Measurements from ENCODE around the gene DIAPH2. TPM values are rescaled to one million over a fixed set of nuclear protein-coding genes. Genes with fewer than 3 reads are reported as not detected.

Gene DIAPH2
- total RNA-seq, 1 donor from 2014 or later, result 9.8 TPM

DNA sequence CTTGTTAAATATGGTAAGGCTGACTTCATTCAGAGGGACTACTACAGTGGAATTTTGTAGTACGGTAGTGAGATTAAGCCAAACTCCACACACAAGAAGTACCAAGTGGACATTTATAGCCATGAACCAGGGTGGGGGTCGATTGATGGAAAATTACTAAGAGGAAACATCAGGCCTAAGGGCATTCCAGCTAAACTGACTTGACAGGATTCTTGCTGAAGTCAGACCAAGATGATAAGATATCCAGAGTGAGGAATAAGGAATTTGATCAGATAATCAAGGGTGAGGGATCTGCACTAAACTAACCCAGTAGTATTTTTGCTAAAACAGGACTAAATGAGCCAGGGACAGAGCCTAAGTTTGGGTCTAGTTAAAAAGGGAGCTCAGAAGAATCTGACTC lies 796.6 kb downstream of the DIAPH2 start:
- ATAC-seq, result no peak
- intact Hi-C loops (cut with micrococcal nuclease), result no loop called here
- DNase-seq, result no peak

DNA sequence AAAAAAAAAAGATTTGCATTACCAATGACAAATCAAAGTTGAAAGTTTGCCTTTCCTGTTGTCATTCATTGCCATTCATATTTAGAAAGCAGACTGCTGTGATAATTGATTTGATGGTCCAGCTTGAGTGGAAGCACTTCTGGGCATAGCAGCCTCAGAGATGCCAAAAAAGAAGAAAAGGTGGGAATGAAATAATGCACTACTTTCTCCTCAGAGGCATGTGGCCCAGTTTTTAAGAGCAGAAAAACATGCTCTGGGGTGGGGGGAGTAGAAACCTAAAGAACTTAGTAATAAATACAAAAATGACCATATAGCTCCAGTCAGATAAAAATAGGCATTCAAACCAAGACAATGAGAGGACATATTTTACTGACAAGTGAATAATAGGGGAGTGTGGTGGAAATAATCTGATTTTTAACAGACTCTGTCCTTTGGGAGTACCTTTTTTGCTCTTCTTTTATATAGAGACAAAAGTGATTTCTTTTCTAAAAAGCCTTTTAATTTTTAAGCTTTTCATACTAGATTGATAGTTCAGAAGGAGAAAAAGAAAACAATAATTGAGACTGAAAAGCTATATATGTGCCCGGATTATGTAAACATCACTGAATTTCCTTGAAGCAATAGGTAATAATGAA lies 798.1 kb downstream of the DIAPH2 start:
- DNase-seq (no peak), ATAC-seq (no peak)
- intact Hi-C loops (cut with micrococcal nuclease), result no loop called here

- ATAC-seq (no peak), DNase-seq (no peak)
- intact Hi-C loops (cut with micrococcal nuclease), result no loop called here
Observed at GRCh38 chrX:97490656-97491055, 806.0 kb downstream of the DIAPH2 start.

- no peak for ATAC-seq
- intact Hi-C loops (cut with micrococcal nuclease), result no loop called here
Observed at GRCh38 chrX:97494756-97495372, 810.2 kb downstream of the DIAPH2 start.

GRCh38 chrX:97498093-97498492 lies 813.5 kb downstream of the DIAPH2 start:
- intact Hi-C loops (cut with micrococcal nuclease), result no loop called here

More at GRCh38 chrX:97494756-97495372, 810.2 kb downstream of the DIAPH2 start:
- DNase-seq, result no peak

GRCh38 chrX:97504431-97504830 lies 819.8 kb downstream of the DIAPH2 start:
- DNase-seq (no peak), ATAC-seq (no peak)
- intact Hi-C loops (cut with micrococcal nuclease), result no loop called here

More at GRCh38 chrX:97498093-97498492, 813.5 kb downstream of the DIAPH2 start:
- no peak for ATAC-seq
- DNase-seq, result no peak

GRCh38 chrX:97517763-97518162 lies 833.1 kb downstream of the DIAPH2 start:
- DNase-seq (no peak), ATAC-seq (no peak)
- intact Hi-C loops (cut with micrococcal nuclease), result no loop called here

GRCh38 chrX:97522307-97522706 lies 837.7 kb downstream of the DIAPH2 start:
- intact Hi-C loops (cut with micrococcal nuclease), result no loop called here
- ATAC-seq, result no peak
- no peak for DNase-seq

DNA sequence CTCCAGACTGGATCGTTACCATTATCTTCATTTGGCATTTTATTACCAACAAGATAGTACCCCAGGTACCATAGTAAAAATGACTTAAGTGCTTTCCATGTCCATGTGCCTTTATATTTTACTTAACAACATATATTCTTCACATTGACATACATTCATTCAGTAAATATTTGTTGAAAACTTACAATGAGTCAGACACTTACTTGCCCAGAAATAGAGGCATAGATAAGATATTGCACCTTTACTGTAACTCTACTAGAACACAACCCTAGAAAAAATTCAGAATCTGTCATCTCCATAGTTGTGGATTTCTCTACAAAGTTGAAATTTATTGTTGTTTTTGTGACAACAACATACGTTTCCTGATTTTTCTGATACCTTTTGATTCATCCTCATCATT lies 839.7 kb downstream of the DIAPH2 start:
- intact Hi-C loops (cut with micrococcal nuclease), result no loop called here
- no peak for DNase-seq
- ATAC-seq, result no peak

- intact Hi-C loops (cut with micrococcal nuclease), result no loop called here
- ATAC-seq (no peak), DNase-seq (no peak)
Observed at GRCh38 chrX:97524997-97525396, 840.4 kb downstream of the DIAPH2 start.

DNA sequence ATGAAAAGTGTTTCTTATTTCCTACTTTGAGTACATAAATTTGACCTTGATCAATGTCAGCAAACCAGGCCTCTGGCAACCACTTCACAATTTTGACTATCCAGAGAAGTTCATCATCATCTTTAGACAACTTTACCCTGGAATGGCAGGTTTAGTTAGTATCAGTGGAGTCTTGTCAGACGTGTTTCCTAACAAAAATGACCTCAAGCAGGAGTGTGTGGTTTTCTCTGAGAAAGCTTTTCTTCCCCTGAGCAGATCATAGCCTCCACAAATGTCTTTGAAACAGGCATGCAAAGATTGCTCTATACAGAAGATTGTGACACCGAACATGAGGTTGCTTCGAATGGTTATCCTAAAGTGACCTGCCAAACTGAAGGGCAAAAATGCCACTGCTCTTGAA lies 841.3 kb downstream of the DIAPH2 start:
- DNase-seq (no peak), ATAC-seq (no peak)
- intact Hi-C loops (cut with micrococcal nuclease), result no loop called here

DNA sequence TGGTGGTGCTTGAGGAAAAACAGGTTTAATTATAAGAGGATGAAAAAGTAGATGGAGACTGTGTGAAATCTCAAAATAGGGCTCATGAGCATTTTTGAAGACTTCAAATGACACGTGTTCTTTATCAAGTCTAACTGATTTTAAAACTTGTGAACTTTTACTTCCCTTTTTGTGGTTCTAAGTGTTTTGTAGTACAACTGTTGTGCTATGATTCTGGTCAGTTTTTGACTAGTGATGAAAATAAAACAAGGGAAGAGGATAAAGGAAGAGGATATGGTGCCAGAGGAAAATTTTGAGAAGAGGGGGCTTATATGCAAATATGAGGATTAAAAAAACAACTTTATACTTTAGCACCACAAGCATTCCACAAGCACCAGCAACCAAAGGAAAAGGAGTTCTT lies 843.1 kb downstream of the DIAPH2 start:
- no peak for ATAC-seq
- intact Hi-C loops (cut with micrococcal nuclease), result no loop called here
- no peak for DNase-seq

- ATAC-seq, result no peak
- intact Hi-C loops (cut with micrococcal nuclease), result no loop called here
- no peak for DNase-seq
Observed at GRCh38 chrX:97529536-97530200, 845.0 kb downstream of the DIAPH2 start.

DNA sequence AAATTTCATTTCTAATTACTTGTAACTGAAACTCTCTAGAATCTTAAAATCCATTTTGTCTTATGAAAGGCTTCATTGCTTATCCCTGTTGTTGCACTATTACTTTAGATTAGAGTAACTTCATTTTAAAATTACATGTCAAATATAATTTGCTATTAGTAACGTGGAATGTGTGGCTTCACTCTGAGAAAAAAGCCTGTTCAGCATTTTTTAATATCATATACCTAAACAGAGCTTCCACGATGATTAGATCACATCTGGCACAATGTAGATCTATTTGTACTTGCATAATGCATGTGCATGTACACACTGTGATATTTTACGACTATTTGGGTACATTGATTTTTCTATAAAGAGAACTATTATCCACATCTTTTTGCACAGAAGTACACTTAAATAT lies 847.2 kb downstream of the DIAPH2 start:
- no peak for ATAC-seq
- intact Hi-C loops (cut with micrococcal nuclease), result no loop called here

GRCh38 chrX:97538745-97539144 lies 854.1 kb downstream of the DIAPH2 start:
- ATAC-seq, result no peak
- intact Hi-C loops (cut with micrococcal nuclease), result no loop called here
- DNase-seq, result no peak

More for the DNA sequence above, 847.2 kb downstream of the DIAPH2 start:
- DNase-seq, result no peak

DNA sequence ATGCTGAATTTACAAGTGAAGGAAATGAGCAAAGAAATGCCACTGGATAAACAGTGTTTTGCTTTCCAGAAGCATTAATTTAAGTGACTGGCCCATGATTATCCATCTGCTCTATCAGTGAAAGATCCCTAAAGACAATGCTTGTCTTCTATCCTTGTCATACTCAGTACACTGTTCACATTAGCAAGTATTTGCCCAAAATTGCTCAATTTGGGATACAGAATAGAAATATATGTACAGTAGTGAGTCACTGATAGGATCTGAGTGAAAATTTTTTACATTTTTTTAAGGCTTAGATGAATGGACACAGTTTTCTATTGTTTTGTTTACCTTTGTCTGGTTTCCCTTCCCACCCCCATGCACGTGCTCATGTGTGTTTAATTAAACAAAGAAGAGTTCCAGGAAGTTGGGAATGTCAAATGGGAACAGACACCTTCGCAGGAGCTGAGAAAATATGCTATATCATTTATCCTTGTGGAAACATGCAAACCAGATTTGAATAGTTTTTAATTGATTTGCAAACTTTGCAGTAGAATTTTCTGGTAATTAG lies 855.4 kb downstream of the DIAPH2 start:
- ATAC-seq (no peak), DNase-seq (no peak)
- intact Hi-C loops (cut with micrococcal nuclease), result no loop called here

GRCh38 chrX:97547877-97548578 lies 863.4 kb downstream of the DIAPH2 start:
- intact Hi-C loops (cut with micrococcal nuclease), result no loop called here
- ATAC-seq, result no peak

DNA sequence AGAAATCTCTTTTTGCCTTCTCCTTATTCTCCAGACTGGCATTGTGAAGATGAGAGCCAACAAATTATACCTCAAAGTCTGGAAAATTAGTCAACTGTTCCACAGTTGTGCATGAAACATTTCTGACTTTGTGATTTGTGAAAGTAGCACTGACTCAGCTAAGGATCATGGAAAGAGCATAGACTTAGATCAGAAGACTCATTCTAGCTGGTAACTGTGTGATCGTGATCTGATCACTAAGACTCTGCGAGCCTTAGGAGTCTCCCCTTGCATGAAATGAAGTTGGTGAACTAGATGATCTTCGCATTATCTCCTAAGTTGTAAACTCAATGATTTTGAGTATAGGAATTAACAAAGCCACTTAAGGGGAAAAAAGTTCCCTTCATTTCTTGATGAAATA lies 867.2 kb downstream of the DIAPH2 start:
- ATAC-seq, result no peak
- intact Hi-C loops (cut with micrococcal nuclease), result no loop called here

More at GRCh38 chrX:97547877-97548578, 863.4 kb downstream of the DIAPH2 start:
- DNase-seq, result no peak

GRCh38 chrX:97553833-97554232 lies 869.2 kb downstream of the DIAPH2 start:
- DNase-seq (no peak), ATAC-seq (no peak)
- intact Hi-C loops (cut with micrococcal nuclease), result no loop called here

More for the DNA sequence above, 867.2 kb downstream of the DIAPH2 start:
- no peak for DNase-seq

DNA sequence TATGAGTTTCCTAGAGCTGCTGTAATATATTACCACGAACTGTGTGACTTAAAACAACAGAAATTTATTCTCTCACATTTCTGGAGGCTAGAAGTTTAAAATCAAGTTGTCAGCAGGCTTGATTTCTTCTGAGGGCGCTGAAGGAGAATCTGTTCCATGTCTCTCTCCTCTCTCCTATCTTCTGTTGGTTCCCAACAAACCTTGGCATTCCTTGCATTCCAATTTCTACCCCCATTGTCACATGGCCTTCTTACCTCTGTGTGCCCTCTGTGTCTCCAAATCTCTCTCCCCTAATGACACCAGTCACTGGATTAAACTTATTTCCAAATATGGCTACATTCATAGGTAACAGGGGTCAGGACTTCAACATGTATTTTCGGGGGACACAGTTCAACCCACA lies 871.7 kb downstream of the DIAPH2 start:
- intact Hi-C loops (cut with micrococcal nuclease), result no loop called here

More for the DNA sequence above, 871.7 kb downstream of the DIAPH2 start:
- DNase-seq, result no peak
- no peak for ATAC-seq

All from left ventricle myocardium superior (tissue), 1 donor.